HUES48 (cell line): Measurements from ENCODE around the gene ZBTB7C.

Source experiments
- H3K27ac ChIP-seq: one replicate; pipeline ENCODE4 v1.7.0; 2013; ENCODE audit warnings: low read depth, low read length, inconsistent platforms
- H3K27me3 ChIP-seq: 2 replicates; pipeline ENCODE4 v1.6.1; 2013; ENCODE audit warnings: mild to moderate bottlenecking, low read length; ENCODE audit not compliant: control insufficient read depth, insufficient read depth
- H3K36me3 ChIP-seq: 2 replicates; pipeline ENCODE4 v1.6.1; 2013; ENCODE audit warnings: low read length; ENCODE audit not compliant: control insufficient read depth, insufficient read depth
- H3K4me1 ChIP-seq: 2 replicates; pipeline ENCODE4 v1.6.1; 2013; ENCODE audit warnings: mild to moderate bottlenecking, low read length; ENCODE audit not compliant: control insufficient read depth, insufficient read depth
- H3K4me3 ChIP-seq: 2 replicates; pipeline ENCODE4 v1.5.1; 2013; ENCODE audit warnings: mild to moderate bottlenecking, low read depth, low read length
- H3K9ac ChIP-seq: 2 replicates; pipeline ENCODE4 v1.6.1; 2013; ENCODE audit warnings: mild to moderate bottlenecking, low read depth, low read length, moderate library complexity
- H3K9me3 ChIP-seq: 2 replicates; pipeline ENCODE4 v1.6.1; 2013; ENCODE audit warnings: low read length; ENCODE audit not compliant: control insufficient read depth, insufficient read depth

The ZBTB7C gene

GRCh38 chr18:48363175-48363574 lies 46.0 kb downstream of the ZBTB7C start:
- peaks cover 3% of the 10 kb centered on the region; the same call in 1 of the 2 replicates for H3K9me3 ChIP-seq
- no peaks in the 10 kb centered on the region for H3K36me3 ChIP-seq
- H3K4me1 ChIP-seq: no peaks in the 10 kb centered on the region
- H3K27me3 ChIP-seq: no peaks in the 10 kb centered on the region
- no peak overlapping the region for H3K27ac ChIP-seq
- H3K4me3 ChIP-seq: no peak overlapping the region
- H3K9ac ChIP-seq: no peak overlapping the region

- H3K27ac ChIP-seq: no peak overlapping the region
- peaks cover 3% of the 10 kb centered on the region; the same call in 1 of the 2 replicates for H3K9me3 ChIP-seq
- no peaks in the 10 kb centered on the region for H3K27me3 ChIP-seq
- H3K9ac ChIP-seq: no peak overlapping the region
- no peaks in the 10 kb centered on the region for H3K36me3 ChIP-seq
- H3K4me3 ChIP-seq: no peak overlapping the region
- H3K4me1 ChIP-seq: peaks cover 8% of the 10 kb centered on the region
Measured at GRCh38 chr18:48361801-48362200, 47.4 kb downstream of the ZBTB7C start.

- Histone ChIP-seq H3K4me3 (no peak overlapping the region), H3K27me3 (no peaks in the 10 kb centered on the region), H3K9me3 (peaks cover 3% of the 10 kb centered on the region; the same call in 1 of the 2 replicates), H3K36me3 (no peaks in the 10 kb centered on the region), H3K27ac (no peak overlapping the region), H3K4me1 (peaks cover 8% of the 10 kb centered on the region), H3K9ac (no peak overlapping the region)
Measured at GRCh38 chr18:48360376-48361021, 48.7 kb downstream of the ZBTB7C start.

GRCh38 chr18:48359626-48360025 lies 49.6 kb downstream of the ZBTB7C start:
- Histone ChIP-seq H3K9me3 (no peaks in the 10 kb centered on the region), H3K36me3 (no peaks in the 10 kb centered on the region), H3K27me3 (no peaks in the 10 kb centered on the region), H3K27ac (no peak overlapping the region), H3K4me1 (peaks cover 8% of the 10 kb centered on the region), H3K9ac (no peak overlapping the region), H3K4me3 (no peak overlapping the region)

- Histone ChIP-seq H3K4me3 (no peak overlapping the region), H3K9me3 (no peaks in the 10 kb centered on the region), H3K4me1 (peaks cover 8% of the 10 kb centered on the region), H3K9ac (no peak overlapping the region), H3K36me3 (no peaks in the 10 kb centered on the region), H3K27me3 (no peaks in the 10 kb centered on the region), H3K27ac (no peak overlapping the region)
Measured at GRCh38 chr18:48358868-48359267, 50.3 kb downstream of the ZBTB7C start.

GRCh38 chr18:48356909-48357631 lies 52.1 kb downstream of the ZBTB7C start:
- Histone ChIP-seq H3K9ac (no peak overlapping the region), H3K36me3 (no peaks in the 10 kb centered on the region), H3K27me3 (no peaks in the 10 kb centered on the region), H3K4me3 (no peak overlapping the region), H3K27ac (peak overlapping the region; percentile 52), H3K9me3 (no peaks in the 10 kb centered on the region), H3K4me1 (peaks cover 8% of the 10 kb centered on the region)

GRCh38 chr18:48356151-48356745 lies 52.9 kb downstream of the ZBTB7C start:
- Histone ChIP-seq H3K4me3 (no peak overlapping the region), H3K27ac (no peak overlapping the region), H3K9me3 (no peaks in the 10 kb centered on the region), H3K36me3 (no peaks in the 10 kb centered on the region), H3K4me1 (peaks cover 8% of the 10 kb centered on the region), H3K9ac (no peak overlapping the region), H3K27me3 (no peaks in the 10 kb centered on the region)

GRCh38 chr18:48355276-48356115 lies 53.7 kb downstream of the ZBTB7C start:
- H3K4me3 ChIP-seq: no peak overlapping the region
- no peaks in the 10 kb centered on the region for H3K9me3 ChIP-seq
- no peaks in the 10 kb centered on the region for H3K27me3 ChIP-seq
- H3K4me1 ChIP-seq: peaks cover 8% of the 10 kb centered on the region
- H3K27ac ChIP-seq: no peak overlapping the region
- H3K9ac ChIP-seq: no peak overlapping the region
- H3K36me3 ChIP-seq: no peaks in the 10 kb centered on the region

GRCh38 chr18:48354746-48355260 lies 54.4 kb downstream of the ZBTB7C start:
- no peaks in the 10 kb centered on the region for H3K27me3 ChIP-seq
- no peak overlapping the region for H3K4me3 ChIP-seq
- H3K9ac ChIP-seq: no peak overlapping the region
- no peak overlapping the region for H3K27ac ChIP-seq
- no peaks in the 10 kb centered on the region for H3K36me3 ChIP-seq
- H3K4me1 ChIP-seq: peaks cover 8% of the 10 kb centered on the region
- no peaks in the 10 kb centered on the region for H3K9me3 ChIP-seq

GRCh38 chr18:48352051-48352755 lies 57.0 kb downstream of the ZBTB7C start:
- no peaks in the 10 kb centered on the region for H3K9me3 ChIP-seq
- H3K27me3 ChIP-seq: no peaks in the 10 kb centered on the region; the same call in 1 of the 2 replicates
- H3K4me3 ChIP-seq: no peak overlapping the region
- no peak overlapping the region for H3K27ac ChIP-seq
- H3K36me3 ChIP-seq: no peaks in the 10 kb centered on the region
- peaks cover 4% of the 10 kb centered on the region; the same call in 1 of the 2 replicates for H3K4me1 ChIP-seq
- H3K9ac ChIP-seq: no peak overlapping the region
